ENCODE measurements around the gene SHROOM1. TPM values are rescaled to one million over a fixed set of nuclear protein-coding genes. Genes with fewer than 3 reads are reported as not detected.
"Not testable (repeated sequence)": the region's sequence is repeated elsewhere in the genome, so short reads cannot be mapped to it uniquely, and the experiment has no call there.

SHROOM1 gene
- total and polyA plus RNA-seq, 5 donors: 2.9 to 5.3 (median 3.6) TPM

DNA sequence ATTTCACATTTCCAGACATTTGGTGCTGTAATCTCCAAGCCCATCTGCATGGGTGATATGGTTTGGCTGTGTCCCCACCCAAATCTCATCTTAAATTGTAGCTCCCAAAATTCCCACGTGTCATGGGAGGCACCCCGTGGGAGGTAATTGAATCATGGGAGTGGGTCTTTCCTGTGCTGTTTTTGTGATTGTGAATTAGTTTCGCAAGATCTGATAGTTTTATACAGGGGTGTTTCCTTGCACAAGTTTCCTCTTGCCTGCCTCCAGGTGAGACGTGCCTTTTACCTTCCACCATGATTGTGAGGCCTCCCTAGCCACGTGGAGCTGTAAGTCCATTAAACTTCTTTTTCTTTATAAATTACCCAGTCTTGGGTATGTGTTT, 27.8 kb downstream of the SHROOM1 start:
- not testable (repeated sequence) for H3K9me3 ChIP-seq (ENCODE audit: control insufficient read depth, low read length)

DNA sequence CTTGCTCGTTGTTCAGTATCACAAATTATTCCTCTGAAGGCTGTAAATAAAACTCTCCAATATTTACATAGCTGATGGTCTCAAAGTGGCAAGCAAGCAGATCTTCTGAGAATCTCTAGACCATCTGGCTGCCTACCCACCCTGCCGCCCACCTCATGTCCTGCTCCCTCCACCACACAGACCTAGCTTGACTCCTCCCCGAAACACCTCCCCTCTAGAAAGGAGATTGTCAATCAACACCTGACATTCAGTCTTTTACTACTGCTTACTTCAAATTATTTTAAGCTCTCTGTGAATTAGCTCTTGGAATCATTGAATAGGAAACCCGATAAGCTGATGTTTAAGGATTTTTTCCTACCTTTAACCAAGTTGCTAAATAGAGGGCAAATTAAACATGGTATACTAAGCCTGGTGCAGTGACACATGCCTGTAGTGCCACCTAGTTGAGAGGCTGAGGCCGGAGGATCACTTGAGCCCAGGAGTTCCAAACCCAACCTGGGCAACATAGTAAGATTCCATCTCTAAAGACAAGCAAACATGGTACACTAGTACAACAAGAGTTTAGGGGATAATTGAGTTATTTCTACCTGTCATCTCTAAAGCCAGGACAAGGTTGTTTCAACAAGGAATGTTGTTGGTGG, 28.3 kb downstream of the SHROOM1 start:
- Histone ChIP-seq H3K27ac (ENCODE audit: low read length) (no peak overlapping the region), H3K4me1 (ENCODE audit: control insufficient read depth, insufficient read depth, low read length) (no peaks in the 10 kb centered on the region), H3K4me3 (ENCODE audit: low read length) (no peak overlapping the region), H3K27me3 (ENCODE audit: control insufficient read depth, insufficient read depth) (no peaks in the 10 kb centered on the region), H3K9me3 (ENCODE audit: control insufficient read depth, low read length) (no peaks in the 10 kb centered on the region)
- DNase-seq (no peak), ATAC-seq (no peak)
- WGBS: 86% methylated on average over 5 of the region's 5 CpGs
- intact Hi-C loops (cut with DNase I): no loop called here

More for the DNA sequence above, 27.8 kb downstream of the SHROOM1 start:
- intact Hi-C loops (cut with DNase I); ATAC-seq; DNase-seq; H3K4me1 ChIP-seq (ENCODE audit: control insufficient read depth, insufficient read depth, low read length); H3K27me3 ChIP-seq (ENCODE audit: control insufficient read depth, insufficient read depth); H3K27ac ChIP-seq (ENCODE audit: low read length); H3K4me3 ChIP-seq (ENCODE audit: low read length): not testable (repeated sequence)
- 73% methylated on average over 5 of the region's 5 CpGs for WGBS

DNA sequence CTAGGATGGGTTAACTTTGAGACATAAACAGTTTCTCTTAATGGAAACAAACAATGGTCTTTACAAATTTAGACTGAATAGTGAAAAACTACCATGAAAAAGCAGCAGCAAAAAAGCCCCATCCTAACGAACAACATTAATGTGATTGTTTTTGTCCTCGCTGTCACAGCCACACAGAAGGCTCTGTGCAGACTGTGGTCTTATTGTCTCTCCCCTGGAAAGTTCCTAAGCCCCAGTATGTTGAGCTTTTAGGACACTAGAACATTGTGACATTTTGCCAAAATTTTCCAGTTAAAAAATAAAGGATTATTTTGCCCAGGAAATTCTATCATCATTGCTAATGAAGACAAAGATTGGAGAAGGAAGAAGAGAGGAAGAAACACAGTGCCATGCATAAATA, 29.9 kb downstream of the SHROOM1 start:
- H3K4me3 ChIP-seq (ENCODE audit: low read length): no peak overlapping the region
- no peaks in the 10 kb centered on the region for H3K27me3 ChIP-seq (ENCODE audit: control insufficient read depth, insufficient read depth)
- WGBS: 81% methylated on average over 2 of the region's 2 CpGs
- ATAC-seq (no peak), DNase-seq (no peak)
- intact Hi-C loops (cut with DNase I): no loop called here
- no peak overlapping the region for H3K27ac ChIP-seq (ENCODE audit: low read length)
- H3K9me3 ChIP-seq (ENCODE audit: control insufficient read depth, low read length): no peaks in the 10 kb centered on the region
- H3K4me1 ChIP-seq (ENCODE audit: control insufficient read depth, insufficient read depth, low read length): no peaks in the 10 kb centered on the region

DNA sequence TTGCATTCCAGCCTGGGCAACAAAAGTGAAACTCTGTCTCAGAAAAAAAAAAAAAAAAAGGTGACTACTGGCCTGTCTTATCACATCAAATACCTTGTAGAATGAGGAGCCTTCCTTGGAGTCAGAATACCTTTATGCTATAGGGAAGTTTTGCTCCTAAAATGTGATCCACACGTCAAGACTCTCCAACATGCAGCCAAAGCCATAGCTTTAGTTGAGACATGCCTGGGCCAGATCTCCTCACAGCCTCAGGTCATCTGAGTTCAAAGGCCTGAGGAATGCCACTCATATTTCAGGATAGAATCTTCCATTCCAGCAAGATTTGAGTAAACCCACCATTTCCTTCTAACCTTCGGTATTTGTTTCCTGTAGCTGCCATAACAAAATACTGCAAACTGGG, 31.1 kb downstream of the SHROOM1 start:
- H3K9me3 ChIP-seq (ENCODE audit: control insufficient read depth, low read length): no peaks in the 10 kb centered on the region
- WGBS: 75% methylated on average over 2 of the region's 2 CpGs
- ATAC-seq: no peak
- intact Hi-C loops (cut with DNase I): no loop called here
- H3K27ac ChIP-seq (ENCODE audit: low read length): no peak overlapping the region
- no peaks in the 10 kb centered on the region for H3K27me3 ChIP-seq (ENCODE audit: control insufficient read depth, insufficient read depth)
- H3K4me1 ChIP-seq (ENCODE audit: control insufficient read depth, insufficient read depth, low read length): no peaks in the 10 kb centered on the region
- H3K4me3 ChIP-seq (ENCODE audit: low read length): no peak overlapping the region
- DNase-seq: no peak

DNA sequence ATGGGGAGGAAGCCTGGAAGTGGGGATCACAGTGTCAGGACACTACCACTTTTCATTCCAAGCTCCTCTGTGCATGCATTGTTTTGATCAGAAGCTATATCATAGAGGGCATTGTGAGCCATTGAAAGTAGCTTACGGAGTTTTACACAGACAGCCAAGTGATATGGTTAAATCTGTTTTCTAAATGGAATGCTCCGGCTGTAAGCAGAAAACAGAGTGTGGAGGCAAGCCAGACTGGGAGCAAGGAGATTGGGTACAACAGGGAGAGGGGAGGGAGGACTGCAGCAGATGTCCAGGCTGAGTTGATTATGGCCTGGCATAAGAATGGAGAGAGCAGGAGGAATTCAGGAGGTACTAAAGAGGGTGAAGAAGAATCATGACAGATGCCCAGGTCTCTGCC, 32.8 kb downstream of the SHROOM1 start:
- Histone ChIP-seq H3K27ac (ENCODE audit: low read length) (no peak overlapping the region), H3K4me1 (ENCODE audit: control insufficient read depth, insufficient read depth, low read length) (no peaks in the 10 kb centered on the region), H3K27me3 (ENCODE audit: control insufficient read depth, insufficient read depth) (no peaks in the 10 kb centered on the region), H3K9me3 (ENCODE audit: control insufficient read depth, low read length) (no peaks in the 10 kb centered on the region), H3K4me3 (ENCODE audit: low read length) (no peak overlapping the region)
- ATAC-seq (no peak), DNase-seq (no peak)
- WGBS: 43% methylated on average over 2 of the region's 2 CpGs
- intact Hi-C loops (cut with DNase I): no loop called here

DNA sequence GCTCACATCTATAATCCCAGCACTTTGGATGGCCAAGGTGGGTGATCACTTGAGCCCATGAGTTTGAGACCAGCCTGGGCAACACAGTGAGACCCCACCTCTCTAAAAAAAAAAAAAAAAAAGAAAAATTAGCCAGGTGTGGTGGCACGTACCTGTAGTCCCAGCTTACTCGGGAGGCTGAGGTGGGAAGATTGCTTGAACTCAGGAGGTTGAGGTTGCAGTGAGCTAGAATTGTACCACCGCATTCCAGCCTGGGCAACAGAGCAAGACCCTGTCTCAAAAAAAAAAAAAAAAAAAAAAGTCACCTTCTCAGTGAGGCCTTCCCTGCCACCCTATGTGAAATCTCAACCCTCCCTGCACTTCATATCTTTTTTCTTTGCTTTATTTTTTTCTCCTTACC, 39.4 kb downstream of the SHROOM1 start:
- H3K4me3 ChIP-seq (ENCODE audit: low read length): no peak overlapping the region
- ATAC-seq (no peak), DNase-seq (no peak)
- no peaks in the 10 kb centered on the region for H3K27me3 ChIP-seq (ENCODE audit: control insufficient read depth, insufficient read depth)
- no peaks in the 10 kb centered on the region for H3K4me1 ChIP-seq (ENCODE audit: control insufficient read depth, insufficient read depth, low read length)
- no peaks in the 10 kb centered on the region for H3K9me3 ChIP-seq (ENCODE audit: control insufficient read depth, low read length)
- intact Hi-C loops (cut with DNase I): no loop called here
- H3K27ac ChIP-seq (ENCODE audit: low read length): no peak overlapping the region
- 97% methylated on average over 3 of the region's 3 CpGs for WGBS

DNA sequence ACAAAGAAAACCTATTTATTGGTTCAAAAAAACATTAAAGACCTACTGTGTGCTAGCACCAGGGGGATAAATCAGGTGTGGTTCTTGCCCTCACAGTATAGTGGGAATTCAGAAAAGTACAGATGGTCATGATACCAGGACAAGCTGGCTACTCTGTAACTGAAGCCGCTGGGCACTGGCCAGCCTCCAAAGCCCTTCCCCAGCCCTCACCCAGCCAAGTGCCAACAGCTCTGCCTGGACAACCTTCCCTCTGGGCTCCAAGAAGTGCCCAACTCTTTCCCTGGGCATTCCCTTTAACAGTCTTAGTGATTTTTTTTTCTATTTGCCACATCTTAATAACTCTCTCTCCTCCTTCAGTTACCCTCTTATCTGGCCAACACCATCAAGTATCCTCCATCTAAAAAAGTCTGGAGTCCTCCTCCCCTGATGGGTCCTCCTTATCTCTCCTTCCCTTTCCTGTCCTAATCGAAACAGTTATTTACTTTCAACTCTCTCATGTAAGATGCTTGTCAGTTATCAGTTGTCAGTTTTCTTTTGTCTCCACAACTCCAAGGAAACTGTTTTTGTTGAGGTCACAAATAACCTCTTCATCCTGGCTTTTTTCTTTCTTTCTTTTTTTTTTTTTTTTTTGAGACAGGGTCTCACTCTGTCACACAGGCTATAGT, 40.1 kb downstream of the SHROOM1 start:
- no peaks in the 10 kb centered on the region for H3K4me1 ChIP-seq (ENCODE audit: control insufficient read depth, insufficient read depth, low read length)
- DNase-seq (peak in 1 of 3 donors; percentile 46), ATAC-seq (no peak)
- no peaks in the 10 kb centered on the region for H3K27me3 ChIP-seq (ENCODE audit: control insufficient read depth, insufficient read depth)
- H3K4me3 ChIP-seq (ENCODE audit: low read length): no peak overlapping the region
- no peaks in the 10 kb centered on the region for H3K9me3 ChIP-seq (ENCODE audit: control insufficient read depth, low read length)
- intact Hi-C loops (cut with DNase I): no loop called here
- no peak overlapping the region for H3K27ac ChIP-seq (ENCODE audit: low read length)
- WGBS: 44% methylated on average over 2 of the region's 2 CpGs

DNA sequence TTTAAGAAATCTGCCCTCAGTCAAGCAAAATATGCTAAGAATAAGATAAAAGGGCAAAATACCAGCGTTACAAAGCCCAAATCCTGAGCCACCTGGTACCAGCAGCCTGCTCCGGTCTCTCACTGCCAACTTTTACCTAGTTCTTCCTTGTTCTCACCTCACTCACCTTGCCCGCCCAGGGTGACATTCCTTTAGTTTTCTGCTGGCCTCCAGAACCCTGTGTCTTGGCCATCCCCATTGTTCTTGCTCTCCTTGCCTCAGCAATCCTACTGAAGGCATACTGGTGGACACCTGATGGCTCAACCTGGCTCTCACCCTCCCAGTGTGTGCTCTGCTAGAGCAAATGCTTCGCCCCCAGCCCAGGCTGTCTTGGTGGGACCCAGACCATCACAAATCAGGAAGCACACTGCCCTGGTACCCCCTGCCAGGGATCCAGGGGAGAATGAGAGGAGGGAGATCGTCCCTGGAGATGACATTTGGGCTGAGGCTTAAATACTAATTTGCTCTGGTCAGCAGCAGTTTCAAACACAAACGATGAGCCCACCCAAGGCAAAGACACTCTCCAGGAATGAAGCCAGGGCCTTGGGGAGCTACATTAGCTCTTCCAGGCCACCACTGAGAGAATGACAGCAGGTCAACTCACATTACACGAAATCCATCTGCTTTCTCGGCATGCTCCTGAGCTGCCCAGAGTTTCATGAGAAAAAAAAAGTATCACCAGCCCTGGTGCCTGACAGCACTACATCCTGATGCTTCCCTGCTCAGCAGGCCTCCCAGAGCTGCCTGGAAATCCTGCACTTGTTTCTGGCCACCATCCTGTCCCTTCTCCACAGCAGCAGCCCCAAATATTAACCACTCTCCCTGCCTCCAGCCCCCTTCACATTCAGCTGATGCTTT, 41.2 kb downstream of the SHROOM1 start:
- Histone ChIP-seq H3K27ac (ENCODE audit: low read length) (no peak overlapping the region), H3K4me3 (ENCODE audit: low read length) (no peak overlapping the region), H3K27me3 (ENCODE audit: control insufficient read depth, insufficient read depth) (no peaks in the 10 kb centered on the region), H3K9me3 (ENCODE audit: control insufficient read depth, low read length) (no peaks in the 10 kb centered on the region), H3K4me1 (ENCODE audit: control insufficient read depth, insufficient read depth, low read length) (no peaks in the 10 kb centered on the region)
- intact Hi-C loops (cut with DNase I): no loop called here
- DNase-seq (no peak), ATAC-seq (no peak)
- 82% methylated on average over 8 of the region's 8 CpGs for WGBS

DNA sequence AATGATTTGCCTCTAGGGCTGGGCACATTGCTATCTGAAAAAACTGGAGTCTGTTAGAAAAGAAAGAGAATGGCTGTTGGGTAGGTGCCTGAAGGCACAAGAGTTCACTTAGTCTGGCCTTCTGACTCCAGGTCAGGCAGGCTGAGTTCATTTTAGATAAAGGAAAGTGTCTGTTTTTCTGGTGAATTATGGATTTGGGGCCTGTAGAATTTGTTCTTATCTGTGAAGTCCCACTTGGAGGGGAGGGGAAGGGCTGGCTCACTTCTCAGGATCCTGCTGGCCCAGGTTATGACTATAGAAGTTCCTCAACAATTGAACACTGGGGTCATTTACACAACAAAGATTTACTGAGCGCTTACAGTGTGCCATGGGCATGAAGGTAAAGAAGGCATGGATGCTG, 41.9 kb downstream of the SHROOM1 start:
- 98% methylated on average over 1 of the region's 1 CpG for WGBS
- Histone ChIP-seq H3K9me3 (ENCODE audit: control insufficient read depth, low read length) (no peaks in the 10 kb centered on the region), H3K4me1 (ENCODE audit: control insufficient read depth, insufficient read depth, low read length) (no peaks in the 10 kb centered on the region), H3K4me3 (ENCODE audit: low read length) (no peak overlapping the region), H3K27me3 (ENCODE audit: control insufficient read depth, insufficient read depth) (no peaks in the 10 kb centered on the region), H3K27ac (ENCODE audit: low read length) (no peak overlapping the region)
- no peak for DNase-seq
- no peak for ATAC-seq
- intact Hi-C loops (cut with DNase I): no loop called here

DNA sequence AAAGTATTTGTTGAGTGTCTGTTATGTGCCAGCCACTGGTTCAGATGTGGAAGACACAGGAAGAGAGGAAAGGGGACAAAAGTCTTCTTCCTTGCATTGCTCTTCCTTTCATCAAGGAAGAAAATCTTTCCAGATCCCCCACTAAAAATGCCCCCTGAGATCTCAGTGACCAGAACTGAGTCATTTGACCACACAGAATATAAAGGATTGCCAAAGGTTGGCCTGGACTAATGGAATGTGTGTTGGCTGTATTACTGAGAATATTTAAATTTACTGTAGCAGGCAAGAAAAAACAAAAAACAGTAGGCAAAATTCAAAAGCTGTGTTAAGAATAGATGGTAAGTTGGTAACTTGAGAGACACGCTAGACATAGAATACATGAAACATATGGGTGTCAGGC, 43.4 kb downstream of the SHROOM1 start:
- no peaks in the 10 kb centered on the region for H3K4me1 ChIP-seq (ENCODE audit: control insufficient read depth, insufficient read depth, low read length)
- WGBS: 96% methylated on average over 1 of the region's 1 CpG
- no peak for ATAC-seq
- DNase-seq: no peak
- H3K27me3 ChIP-seq (ENCODE audit: control insufficient read depth, insufficient read depth): no peaks in the 10 kb centered on the region
- H3K27ac ChIP-seq (ENCODE audit: low read length): no peak overlapping the region
- no peak overlapping the region for H3K4me3 ChIP-seq (ENCODE audit: low read length)
- intact Hi-C loops (cut with DNase I): no loop called here
- H3K9me3 ChIP-seq (ENCODE audit: control insufficient read depth, low read length): no peaks in the 10 kb centered on the region

DNA sequence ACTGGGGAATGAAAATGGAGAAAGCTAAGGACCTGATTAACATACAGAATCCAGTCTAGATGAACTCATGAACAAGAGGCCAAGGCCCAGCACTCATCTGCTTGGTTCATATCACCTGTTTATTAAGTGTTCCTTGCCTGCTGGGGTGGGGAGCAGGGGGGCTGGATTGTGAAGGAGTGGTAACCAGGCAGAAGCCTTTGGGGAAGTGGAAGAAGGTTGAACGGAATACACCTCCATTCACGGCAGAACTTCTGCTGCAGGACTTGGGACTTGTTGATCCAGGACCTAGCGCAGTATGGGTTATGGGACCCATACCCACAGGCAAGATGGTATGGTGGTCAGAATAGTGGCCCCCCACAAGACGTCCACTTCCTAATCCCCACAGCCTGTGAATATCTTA, 44.6 kb downstream of the SHROOM1 start:
- Histone ChIP-seq H3K27ac (ENCODE audit: low read length) (no peak overlapping the region), H3K4me1 (ENCODE audit: control insufficient read depth, insufficient read depth, low read length) (no peaks in the 10 kb centered on the region), H3K9me3 (ENCODE audit: control insufficient read depth, low read length) (no peaks in the 10 kb centered on the region), H3K4me3 (ENCODE audit: low read length) (no peak overlapping the region), H3K27me3 (ENCODE audit: control insufficient read depth, insufficient read depth) (no peaks in the 10 kb centered on the region)
- WGBS: 94% methylated on average over 4 of the region's 4 CpGs
- intact Hi-C loops (cut with DNase I): no loop called here
- DNase-seq (no peak), ATAC-seq (no peak)

Measured in right cardiac atrium (tissue), 5 donors.